ENCODE results near the gene LRCOL1.
A peak's percentile ranks its signal among the peaks of the same experiment; 100 is the strongest.

Gene LRCOL1

GRCh38 chr12:132619071-132619385 lies 8.6 kb upstream of the LRCOL1 start:
- DNase-seq: no peak

- no peak for DNase-seq
These were observed 8.3 kb upstream of the LRCOL1 start, which contains the start of gene P2RX2 for GRCh38 chr12:132618683-132619043. Gene P2RX2 (plus strand): TSS chr12:132618776. CDS start chr12:132618817, 41 bp downstream.

- DNase-seq: no peak
These were observed 7.7 kb upstream of the LRCOL1 start for GRCh38 chr12:132617822-132618682.

GRCh38 chr12:132617135-132617701 lies 6.8 kb upstream of the LRCOL1 start:
- DNase-seq: no peak

GRCh38 chr12:132615579-132616038 lies 5.2 kb upstream of the LRCOL1 start:
- DNase-seq: no peak

- DNase-seq: peak; percentile 8 to 79 (median 41)
These were observed 4.6 kb upstream of the LRCOL1 start for GRCh38 chr12:132614861-132615578.

GRCh38 chr12:132614029-132614428 lies 3.6 kb upstream of the LRCOL1 start:
- no peak for DNase-seq

- no peak for DNase-seq
These were observed 1.2 kb upstream of the LRCOL1 start for GRCh38 chr12:132611620-132612019.

GRCh38 chr12:132610866-132611602 lies 652 bp upstream of the LRCOL1 start:
- no peak for DNase-seq

- DNase-seq: no peak
These were observed 1.9 kb downstream of the LRCOL1 start for GRCh38 chr12:132608231-132609171.

- DNase-seq: no peak
These were observed 3.5 kb downstream of the LRCOL1 start for GRCh38 chr12:132606927-132607326.

GRCh38 chr12:132606466-132606865 lies 3.9 kb downstream of the LRCOL1 start:
- DNase-seq: no peak

GRCh38 chr12:132605892-132606291 lies 4.5 kb downstream of the LRCOL1 start:
- DNase-seq: no peak

- DNase-seq: no peak
These were observed 5.5 kb downstream of the LRCOL1 start for GRCh38 chr12:132604668-132605441.

- DNase-seq: no peak
These were observed 6.2 kb downstream of the LRCOL1 start for GRCh38 chr12:132604151-132604618.

GRCh38 chr12:132603240-132604150 lies 6.9 kb downstream of the LRCOL1 start:
- no peak for DNase-seq

- no peak for DNase-seq
These were observed 7.7 kb downstream of the LRCOL1 start for GRCh38 chr12:132602572-132603239.

GRCh38 chr12:132601171-132601883 lies 9.1 kb downstream of the LRCOL1 start:
- DNase-seq: no peak
